Endothelial cell of umbilical vein (primary cell): ENCODE results near the gene CLDND2.

Source experiments
- CTCF ChIP-seq, 2 donors: IDR thresholded peaks; 1 replicate in 1 of 2; 2 replicates in 1 of 2; pipeline ENCODE4 v1.5.1; 2011; ENCODE audit warnings: low read length in 2 of 2, mild to moderate bottlenecking in 2 of 2, moderate library complexity in 2 of 2, control low read depth in 1 of 2, inconsistent platforms in 1 of 2, low read depth in 1 of 2; ENCODE audit not compliant: insufficient read depth in 1 of 2; ENCODE audit errors: extremely low read depth in 1 of 2
- EZH2 ChIP-seq: IDR thresholded peaks from 2 replicates; pipeline ENCODE4 v1.6.1; 2012; ENCODE audit warnings: borderline replicate concordance, low read depth, mild to moderate bottlenecking, moderate library complexity, low read length, inconsistent platforms; ENCODE audit not compliant: severe bottlenecking
- FOS ChIP-seq: IDR thresholded peaks from 2 replicates; pipeline ENCODE4 v1.6.1; 2011; ENCODE audit warnings: mild to moderate bottlenecking, low read length, moderate library complexity, borderline replicate concordance; ENCODE audit not compliant: insufficient read depth
- GATA2 ChIP-seq: IDR thresholded peaks from 2 replicates; pipeline ENCODE4 v1.7.0; 2011; ENCODE audit warnings: low read depth, mild to moderate bottlenecking, moderate library complexity, mixed read lengths, low read length; ENCODE audit not compliant: insufficient read length, insufficient read depth
- POLR2A ChIP-seq: IDR thresholded peaks from 2 replicates; pipeline ENCODE4 v1.6.1; 2012; ENCODE audit warnings: low read depth, mild to moderate bottlenecking, control low read depth, low read length
- POLR2AphosphoS5 ChIP-seq: IDR thresholded peaks from 2 replicates; pipeline ENCODE4 v1.6.1; 2012; ENCODE audit warnings: low read depth, mild to moderate bottlenecking, control low read depth, low read length, moderate library complexity; ENCODE audit not compliant: insufficient read depth
- TF ChIP-seq, protein P1 (sequence below): IDR thresholded peaks from 2 replicates; pipeline ENCODE4 v1.6.1; 2011; ENCODE audit not compliant: insufficient read depth, insufficient read length

GRCh38 chr19:51317376-51317775 lies 51.4 kb downstream of the CLDND2 start:
- no peak for TF ChIP-seq FOS
- TF ChIP-seq CTCF (IDR thresholded peaks at IDR 0.05; ENCODE audit: extremely low read depth in 1 of 2, insufficient read depth in 1 of 2, low read depth in 1 of 2, low read length in 2 of 2): no peak
- TF ChIP-seq POLR2AphosphoS5: no peak
- TF ChIP-seq, protein P1, sequence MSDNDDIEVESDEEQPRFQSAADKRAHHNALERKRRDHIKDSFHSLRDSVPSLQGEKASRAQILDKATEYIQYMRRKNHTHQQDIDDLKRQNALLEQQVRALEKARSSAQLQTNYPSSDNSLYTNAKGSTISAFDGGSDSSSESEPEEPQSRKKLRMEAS: no peak
- TF ChIP-seq POLR2A: no peak
- no peak for TF ChIP-seq EZH2
- TF ChIP-seq GATA2: no peak
